CD4-positive, alpha-beta T cell treated with Interleukin-10 for 1 hour (primary cell): ENCODE measurements around the gene ZSCAN10.
A peak's percentile ranks its signal among the peaks of the same experiment; 100 is the strongest.
"Not testable (repeated sequence)": the region's sequence is repeated elsewhere in the genome, so short reads cannot be mapped to it uniquely, and the experiment has no call there.

Source experiments
- DNase-seq: peaks from one replicate; pipeline ENCODE4 v3.0.0-alpha.2; 2020

Gene ZSCAN10

GRCh38 chr16:3083408-3083807, 15.7 kb downstream of the ZSCAN10 start:
- not testable (repeated sequence) for DNase-seq

DNA sequence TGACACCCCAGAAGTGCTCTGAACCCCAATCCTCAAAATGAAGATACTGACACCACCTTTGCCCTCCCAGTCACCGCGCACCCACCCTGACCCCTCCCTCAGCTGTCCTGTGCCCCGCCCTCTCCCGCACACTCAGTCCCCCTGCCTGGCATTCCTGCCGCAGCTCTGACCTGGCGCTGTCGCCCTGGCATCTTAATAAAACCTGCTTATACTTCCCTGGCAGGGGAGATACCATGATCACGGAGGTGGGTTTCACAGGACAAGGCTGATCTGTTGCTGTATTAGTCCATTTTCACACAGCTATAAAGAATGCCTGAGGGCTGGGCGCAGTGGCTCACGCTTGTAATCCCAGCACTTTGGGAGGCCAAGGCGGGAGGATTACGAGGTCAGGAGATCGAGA, 17.1 kb downstream of the ZSCAN10 start:
- DNase-seq = not testable (repeated sequence)

GRCh38 chr16:3080024-3080423, 19.1 kb downstream of the ZSCAN10 start:
- no peak for DNase-seq

- no peak for DNase-seq
Measured at GRCh38 chr16:3076577-3076976, 22.5 kb downstream of the ZSCAN10 start.

- DNase-seq = not testable (repeated sequence)
Measured at GRCh38 chr16:3075946-3076345, 23.1 kb downstream of the ZSCAN10 start.

DNA sequence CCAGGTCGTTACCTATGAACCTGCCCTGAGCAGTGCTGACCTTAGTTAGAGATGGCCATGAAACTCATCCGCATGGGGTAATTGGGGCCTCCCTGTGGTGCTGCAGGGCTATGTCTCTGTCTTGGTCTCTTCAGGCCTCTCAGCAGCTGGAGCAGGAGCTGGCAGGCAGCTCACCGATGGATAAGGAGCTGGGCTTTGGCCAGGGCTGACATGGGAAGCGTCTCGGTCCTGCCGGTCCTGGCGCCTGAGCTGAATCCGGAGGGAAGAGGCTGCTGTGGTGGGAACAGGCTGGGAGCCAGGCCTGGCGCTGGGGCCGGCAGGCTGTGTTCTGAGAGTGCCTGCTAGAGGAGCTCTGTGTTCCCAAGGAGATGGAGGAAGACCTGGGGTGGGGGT, 23.6 kb downstream of the ZSCAN10 start:
- peak; percentile 38 for DNase-seq

DNA sequence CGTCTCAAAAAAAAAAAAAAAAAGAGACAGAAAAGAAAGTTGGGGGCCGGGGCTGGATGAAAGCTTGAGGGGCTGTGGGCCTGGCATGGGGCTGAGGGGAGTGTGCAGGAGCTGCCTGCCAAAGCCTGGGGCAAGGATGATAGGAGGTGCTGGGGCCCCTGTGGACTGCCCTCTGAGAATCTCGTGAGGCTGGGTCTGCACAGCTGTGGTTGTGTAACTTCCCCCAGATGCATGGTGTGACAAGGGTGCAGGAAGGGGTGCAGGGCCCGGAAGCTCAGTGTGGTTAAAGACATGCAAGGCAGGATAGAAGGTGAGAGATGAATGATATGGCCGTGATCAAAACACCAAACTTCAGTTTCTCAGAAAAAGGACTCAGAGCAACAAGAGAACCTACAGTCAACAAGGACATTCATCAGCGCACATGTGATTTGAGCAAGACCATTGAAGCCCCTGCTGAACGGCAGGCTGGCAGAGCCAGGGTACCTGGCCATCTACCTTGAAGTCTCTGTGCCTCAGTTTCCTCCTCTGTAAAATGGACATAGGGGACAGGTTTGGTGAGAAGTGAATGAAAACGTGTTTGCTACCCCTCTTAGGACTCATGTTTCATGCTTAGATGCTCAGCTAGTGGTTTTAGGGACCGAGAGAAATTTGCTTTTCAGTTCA, 24.1 kb downstream of the ZSCAN10 start:
- DNase-seq = peak; percentile 89

- DNase-seq = no peak
Measured at GRCh38 chr16:3073448-3073847, 25.6 kb downstream of the ZSCAN10 start.

DNA sequence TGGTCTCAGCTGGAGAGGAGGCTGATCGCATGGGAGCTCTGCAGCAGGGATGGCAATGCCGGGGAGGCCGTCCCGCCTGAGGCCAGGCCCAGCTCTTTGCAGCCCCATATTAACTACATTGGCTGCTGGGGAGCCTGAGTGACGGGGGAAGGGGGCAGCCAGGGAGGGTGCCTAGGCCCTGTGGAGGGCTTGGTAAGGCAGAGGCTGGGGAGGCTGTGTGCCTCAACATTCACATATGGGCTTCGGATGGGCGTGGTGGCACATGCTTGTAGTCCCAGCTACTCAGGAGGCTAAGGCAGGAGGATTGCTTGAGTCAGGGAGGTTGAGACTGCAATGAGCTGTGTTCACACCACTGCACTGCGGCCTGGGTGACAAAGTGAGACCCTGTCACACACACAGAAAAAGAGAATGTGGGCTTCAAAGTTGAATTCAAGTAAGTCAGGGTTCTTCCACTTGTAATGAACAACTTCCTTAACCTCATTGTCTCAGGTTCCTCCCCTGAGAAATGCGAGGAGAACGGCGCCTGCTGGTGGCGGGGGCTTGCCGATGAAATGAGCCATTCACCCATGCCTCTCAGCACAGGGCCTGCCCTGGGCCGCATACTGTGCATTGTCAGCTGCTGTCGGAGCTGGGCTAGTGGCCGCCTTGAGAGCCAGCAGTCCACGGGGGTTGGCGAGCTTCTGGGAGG, 26.4 kb downstream of the ZSCAN10 start:
- DNase-seq = peak; percentile 64

DNA sequence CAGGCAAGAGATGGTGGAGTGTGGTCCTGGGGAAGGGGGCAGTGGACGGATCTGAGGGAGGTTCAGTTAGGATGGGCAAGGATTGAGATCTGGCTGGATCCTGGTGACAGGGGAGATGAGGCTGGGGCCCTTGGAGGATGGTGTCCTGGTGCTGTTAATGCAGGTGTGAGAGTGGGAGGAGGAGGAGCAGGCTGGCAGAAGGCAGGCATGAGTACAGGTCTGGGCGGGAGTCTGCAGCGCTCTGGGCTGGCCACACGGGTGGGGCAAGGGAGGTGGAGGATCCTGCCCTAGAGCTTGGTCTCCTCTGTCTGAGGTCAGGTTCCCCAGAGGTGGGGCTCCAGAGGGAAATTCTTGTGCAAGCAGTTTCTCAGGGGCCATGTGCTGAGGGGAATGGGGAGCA, 26.9 kb downstream of the ZSCAN10 start:
- peak; percentile 60 for DNase-seq

DNA sequence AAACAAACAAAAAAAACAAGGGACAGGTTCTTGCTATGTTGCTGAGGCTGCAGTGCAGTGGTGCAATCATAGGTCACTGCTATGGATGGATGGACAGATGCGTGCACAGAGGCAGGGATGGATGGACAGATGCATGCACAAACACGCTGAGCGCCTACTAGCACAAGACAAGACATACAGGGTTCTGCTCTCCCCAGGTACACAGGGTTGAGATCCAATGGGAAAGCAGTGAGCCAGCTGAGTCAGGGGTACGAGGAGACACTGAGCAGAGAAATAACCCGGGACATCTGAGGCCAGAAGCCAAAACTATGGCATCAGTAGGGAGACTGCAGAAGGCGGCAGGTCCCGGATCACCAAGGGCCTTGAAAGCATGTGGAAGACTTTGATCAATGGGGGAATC, 27.4 kb downstream of the ZSCAN10 start:
- peak; percentile 47 for DNase-seq

GRCh38 chr16:3070608-3071111, 28.4 kb downstream of the ZSCAN10 start:
- DNase-seq = peak; percentile 55

DNA sequence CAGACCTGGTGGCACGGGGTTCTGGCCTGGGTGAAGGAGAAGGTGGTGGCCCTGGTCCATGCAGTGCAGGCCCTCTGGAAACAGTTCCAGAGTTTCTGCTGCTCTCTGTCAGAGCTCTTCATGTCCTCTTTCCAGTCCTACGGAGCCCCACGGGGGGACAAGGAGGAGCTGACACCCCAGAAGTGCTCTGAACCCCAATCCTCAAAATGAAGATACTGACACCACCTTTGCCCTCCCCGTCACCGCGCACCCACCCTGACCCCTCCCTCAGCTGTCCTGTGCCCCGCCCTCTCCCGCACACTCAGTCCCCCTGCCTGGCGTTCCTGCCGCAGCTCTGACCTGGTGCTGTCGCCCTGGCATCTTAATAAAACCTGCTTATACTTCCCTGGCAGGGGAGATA, 29.9 kb downstream of the ZSCAN10 start:
- DNase-seq = not testable (repeated sequence)

DNA sequence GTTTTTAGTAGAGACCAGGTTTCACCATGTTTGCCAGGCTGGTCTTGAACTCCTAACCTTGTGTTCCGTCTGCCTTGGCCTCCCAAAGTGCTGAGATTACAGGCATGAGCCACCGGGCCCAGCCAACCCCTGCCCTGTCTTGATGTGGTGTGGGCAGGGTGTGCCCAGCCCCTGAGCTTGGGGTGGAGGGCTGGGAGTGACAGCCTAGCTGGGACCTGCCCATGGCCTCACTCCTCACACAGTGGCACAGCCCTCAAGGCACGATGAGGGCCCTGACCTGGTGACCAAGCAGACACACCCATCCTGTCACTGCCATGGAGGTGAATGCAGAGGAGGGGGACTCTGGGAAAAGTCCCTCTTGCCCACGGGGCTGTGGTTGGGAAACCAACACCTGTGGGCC, 30.6 kb downstream of the ZSCAN10 start:
- peak; percentile 52 for DNase-seq

- no peak for DNase-seq
Measured at GRCh38 chr16:3066440-3066748, 32.7 kb downstream of the ZSCAN10 start.

DNA sequence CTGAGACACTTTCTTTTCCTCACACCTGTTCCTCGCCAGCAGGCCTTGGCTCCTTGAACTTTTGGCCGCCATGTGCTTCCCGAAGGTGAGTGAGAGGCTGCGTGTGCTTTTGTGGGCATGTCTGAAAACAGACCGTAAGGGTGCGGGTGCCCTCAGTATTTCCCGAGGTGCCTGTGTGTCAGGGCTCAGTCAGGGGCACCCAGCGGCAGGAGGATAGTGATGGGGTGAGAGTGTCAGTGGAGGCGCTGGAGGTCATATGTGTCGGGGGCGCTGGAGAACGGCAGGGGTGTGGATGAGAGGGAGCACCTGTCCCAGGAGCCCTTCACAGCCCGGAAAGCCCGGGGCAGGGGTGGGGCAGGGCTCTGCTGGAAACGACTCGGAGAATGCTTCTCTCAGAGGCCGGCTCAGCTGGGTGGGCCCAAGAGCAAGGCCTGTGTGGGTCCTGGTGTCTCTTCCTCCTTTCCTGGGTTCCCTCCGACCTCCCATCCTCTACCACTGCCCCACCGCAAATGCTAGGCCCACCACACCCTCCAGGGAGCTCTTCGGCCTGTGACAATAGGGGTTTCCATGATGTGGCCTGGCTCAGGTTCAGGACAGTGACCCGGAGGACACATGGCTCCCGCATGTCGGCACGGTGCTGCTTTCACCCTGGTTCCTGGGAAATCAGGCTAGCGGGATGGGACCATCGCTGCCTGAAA, 33.2 kb downstream of the ZSCAN10 start:
- DNase-seq = no peak

DNA sequence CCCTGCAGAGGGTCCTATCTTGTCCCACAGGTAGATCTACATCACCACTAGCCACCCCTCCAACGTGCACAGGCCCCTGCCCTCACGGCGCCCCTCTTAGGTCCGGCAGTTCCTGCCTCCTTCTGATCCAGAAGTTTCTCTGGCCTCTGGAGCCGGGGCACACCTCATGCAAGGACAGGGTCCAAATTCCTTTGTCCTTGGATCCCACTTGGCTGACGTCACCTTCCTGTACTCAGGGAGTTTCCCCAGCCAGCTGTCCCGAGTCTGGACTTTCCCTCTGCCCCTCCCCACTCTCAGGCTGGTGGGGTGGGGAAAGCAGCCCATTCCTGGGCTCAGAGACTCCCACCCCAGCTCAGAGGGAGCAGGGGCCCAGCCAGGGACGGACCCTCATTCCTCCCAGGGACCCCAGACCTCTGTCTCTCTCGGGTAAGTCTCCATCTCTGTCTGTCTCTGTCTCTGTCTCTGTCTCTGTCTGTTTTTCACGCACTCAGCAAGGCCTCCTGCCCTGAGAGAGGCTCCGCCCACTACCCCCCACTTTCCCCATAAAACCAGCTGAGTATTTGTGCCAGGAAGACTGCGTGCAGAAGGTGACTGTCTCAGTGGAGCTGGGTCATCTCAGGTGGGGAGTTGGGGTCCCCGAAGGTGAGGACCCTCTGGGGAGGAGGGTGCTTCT, 33.9 kb downstream of the ZSCAN10 start, which contains the start of gene IL32:
Gene IL32, plus strand, starts transcription at position 572 of the 673 bp plus-strand sequence. CDS start 172 bp downstream, outside the sequence.
- peak; percentile 89 for DNase-seq

DNA sequence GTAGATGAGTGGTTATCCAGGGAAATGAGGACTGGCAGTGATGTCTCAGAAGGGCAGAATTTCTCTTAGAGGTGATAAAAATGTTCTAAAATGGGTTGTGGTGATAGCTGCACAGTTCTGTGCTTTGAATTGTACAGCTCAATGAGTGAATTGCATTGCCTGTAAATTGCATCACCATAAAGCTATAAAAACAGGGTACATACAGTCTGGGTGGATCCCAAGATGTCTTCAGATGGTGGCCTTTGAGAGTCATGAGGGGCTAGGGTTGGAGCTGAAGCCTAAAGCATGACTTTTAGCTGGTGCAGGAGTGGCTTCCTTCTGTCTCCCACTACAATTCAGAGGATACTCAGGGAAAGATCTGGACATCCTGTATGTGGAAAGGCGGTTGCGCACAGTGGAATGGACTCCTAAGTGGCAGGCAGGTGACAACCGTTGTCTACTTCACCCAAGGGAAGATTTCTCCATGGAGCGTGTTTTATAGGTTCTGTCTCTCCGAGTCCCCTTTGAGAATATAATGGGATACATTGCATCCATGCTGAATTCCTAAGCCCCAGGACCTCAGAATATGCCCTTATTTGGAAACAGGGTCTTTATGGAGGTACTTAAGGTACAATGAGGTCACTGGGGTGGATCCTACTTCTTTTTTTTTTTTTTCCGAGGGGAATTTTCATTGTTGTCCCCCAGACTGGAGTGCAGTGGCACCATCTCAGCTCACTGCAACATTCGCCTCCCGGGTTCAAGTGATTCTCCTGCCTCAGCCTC, 35.3 kb downstream of the ZSCAN10 start:
- no peak for DNase-seq

GRCh38 chr16:3062553-3062952, 36.5 kb downstream of the ZSCAN10 start:
- no peak for DNase-seq

DNA sequence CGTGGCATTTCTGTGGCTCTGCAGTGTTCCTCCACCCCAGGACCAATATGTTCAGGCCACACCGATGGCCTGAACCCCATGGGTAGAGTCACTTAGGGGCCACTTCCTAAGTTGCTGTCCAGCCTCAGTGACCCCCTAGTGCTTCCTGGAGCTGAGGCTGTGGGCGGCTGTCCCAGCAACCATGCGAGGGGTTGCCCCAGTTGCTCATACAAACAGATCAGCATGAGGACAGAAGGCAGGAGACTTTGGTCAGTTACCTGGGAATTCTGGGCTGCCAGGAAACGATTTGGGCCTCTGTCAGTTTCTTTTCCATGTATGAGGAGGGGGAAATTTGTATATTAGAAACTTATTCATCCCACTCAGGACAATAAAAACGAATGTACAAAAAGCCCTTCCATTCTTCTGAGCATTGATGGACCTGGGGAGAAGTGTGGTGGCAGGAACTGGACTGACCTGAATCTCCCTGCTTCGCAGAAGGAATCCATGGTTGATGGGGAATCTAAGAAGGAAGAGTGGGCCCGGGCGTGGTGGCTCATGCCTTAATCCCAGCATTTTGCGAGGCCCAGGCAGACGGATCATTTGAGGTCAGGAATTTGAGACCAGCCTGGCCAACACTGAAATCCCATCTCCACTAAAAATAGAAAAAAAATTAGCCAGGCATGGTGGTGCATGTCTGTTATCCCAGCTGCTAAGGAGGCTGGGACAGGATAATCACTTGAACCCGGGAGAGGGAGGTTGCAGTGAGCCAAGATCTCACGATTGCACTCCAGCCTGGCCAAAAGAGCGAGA, 38.6 kb downstream of the ZSCAN10 start:
- DNase-seq = no peak

- DNase-seq = no peak
Measured at GRCh38 chr16:3059723-3060242, 39.3 kb downstream of the ZSCAN10 start.
